Right lobe of liver (tissue), 6 donors: ENCODE results near the gene KISS1R. TPM values are rescaled to one million over a fixed set of nuclear protein-coding genes. Genes with fewer than 3 reads are reported as not detected.

Experiments used
- ATAC-seq, 4 donors: fragments of 200-7000 bp; cut with Tn5 transposase; one replicate each; pipeline ENCODE4 v1.9.1; 2020; ENCODE audit warnings: mild to moderate bottlenecking in 4 of 4, moderate library complexity in 4 of 4
- DNase-seq, 3 donors: peaks; one replicate each; pipeline ENCODE4 v3.0.0-alpha.2; 2020
- H3K27ac ChIP-seq, 3 donors: fragments of 200-600 bp; one replicate each; pipeline ENCODE4 v1.8.0; 2022
- H3K27me3 ChIP-seq, 2 donors: fragments of 200-600 bp; one replicate each; pipeline ENCODE4 v1.8.0; 2022
- H3K36me3 ChIP-seq, 4 donors: fragments of 200-600 bp; sonication (generic) in 1 of 4; one replicate each; pipeline versions ENCODE4 v1.5.1 to v1.8.0; 2017 to 2022; ENCODE audit warnings: control low read depth in 1 of 4
- H3K4me1 ChIP-seq, 4 donors: fragments of 200-600 bp; sonication (generic) in 1 of 4; one replicate each; pipeline versions ENCODE4 v1.5.1 to v1.8.0; 2017 to 2022; ENCODE audit warnings: control low read depth in 1 of 4
- H3K4me3 ChIP-seq, 3 donors: fragments of 200-600 bp; one replicate each; pipeline ENCODE4 v1.8.0; 2022
- H3K9me3 ChIP-seq, 4 donors: fragments of 200-600 bp; sonication (generic) in 1 of 4; one replicate each; pipeline versions ENCODE4 v1.5.1 to v1.8.0; 2017 to 2022; ENCODE audit warnings: control low read depth in 1 of 4
- CTCF ChIP-seq, 4 donors: fragments of 200-600 bp in 3 of 4; fragments of 450-650 bp in 1 of 4; IDR thresholded peaks; one replicate each; pipeline versions ENCODE4 v1.5.1 to v1.8.0; 2016 to 2022; ENCODE audit warnings: antibody characterized with exemption in 4 of 4, mild to moderate bottlenecking in 2 of 4
- POLR2A ChIP-seq: fragments of 450-650 bp; IDR thresholded peaks from one replicate; pipeline ENCODE4 v1.6.1; 2017; ENCODE audit warnings: antibody characterized with exemption, mild to moderate bottlenecking
- WGBS: methylation state at CpG from one replicate; pipeline ENCODE4 v1.1.6; 2018; ENCODE audit warnings: low coverage, low lambda C conversion rate; ENCODE audit not compliant: insufficient coverage; ENCODE audit errors: missing lambda C conversion rate; 5-methylcytosine and 5-hydroxymethylcytosine counted together
- intact Hi-C, 2 donors: fragments of 100-400 bp; cut with DNase I; formaldehyde crosslinking; loops; one replicate each; pipeline versions ENCODE4 v1.11.2 to v1.14.1; 2022
- total RNA-seq, 6 experiments: library from RNA; depleted of rRNA in 2 of 6; stranded (reverse); fragments of >200 nt in 2 of 6; fragmentation: NEBNext Ultra II Directional in 3 of 6; extraction: Animal tissue kit (Norgen Biotek cat#: 25700) in 3 of 6; gene quantifications; one replicate each; pipeline versions ENCODE4 v1.1.0 to v1.2.4, GENCODE V29; 2016 to 2023
- donor health status: DM: no; HTN: yes; CAD: no.
- donor health status: DM: no; HTN: no; CAD: no.
- donor health status: DM: no; HTN: no; CAD: no.
- donor health status: DM: no; HTN: yes; CAD: no.
- donor health status: DM: no; HTN: yes; CAD: no.

KISS1R gene
- total RNA-seq, 6 experiments from 2014 or later, result 0.47 TPM; not detected in 5

- Histone ChIP-seq H3K9me3 (no peaks in the 10 kb centered on the region), H3K27ac (peak overlapping the region in 1 of 3 donors; percentile 29), H3K4me1 (peaks cover 0 to 11% (median 0%) of the 10 kb centered on the region in 4 donors), H3K4me3 (no peak overlapping the region), H3K27me3 (no peaks in the 10 kb centered on the region), H3K36me3 (peaks cover 0 to 6% (median 0%) of the 10 kb centered on the region in 4 donors)
- intact Hi-C loops, result no loop called here
- DNase-seq, result no peak
- no peak for TF ChIP-seq CTCF (IDR thresholded peaks at IDR 0.05)
- TF ChIP-seq POLR2A, result no peak
- WGBS, result 100% methylated on average over 3 of the region's 27 CpGs
- ATAC-seq, result no peak
Observed at GRCh38 chr19:901216-902092, 15.7 kb upstream of the KISS1R start.

- H3K4me1 ChIP-seq, result peaks cover 0 to 11% (median 0%) of the 10 kb centered on the region in 4 donors
- intact Hi-C loops, result no loop called here
- TF ChIP-seq POLR2A, result no peak
- TF ChIP-seq CTCF (IDR thresholded peaks at IDR 0.05), result no peak
- no peak for DNase-seq
- WGBS, result 65% methylated on average over 3 of the region's 7 CpGs
- ATAC-seq, result no peak
- H3K27me3 ChIP-seq, result no peaks in the 10 kb centered on the region
- H3K36me3 ChIP-seq, result peaks cover 0 to 6% (median 0%) of the 10 kb centered on the region in 4 donors
- H3K27ac ChIP-seq, result peak overlapping the region in 1 of 3 donors; percentile 29
- no peak overlapping the region for H3K4me3 ChIP-seq
- no peaks in the 10 kb centered on the region for H3K9me3 ChIP-seq
Observed at GRCh38 chr19:902093-902370, 15.1 kb upstream of the KISS1R start.

GRCh38 chr19:902446-903226, 14.5 kb upstream of the KISS1R start:
- peaks cover 0 to 4% (median 0%) of the 10 kb centered on the region in 4 donors for H3K36me3 ChIP-seq
- H3K4me1 ChIP-seq, result peaks cover 0 to 11% (median 0%) of the 10 kb centered on the region in 4 donors
- DNase-seq, result peak in 1 of 3 donors; percentile 79
- peak overlapping the region in 1 of 3 donors; percentile 29 for H3K27ac ChIP-seq
- intact Hi-C loops, result no loop called here
- no peaks in the 10 kb centered on the region for H3K9me3 ChIP-seq
- whole genome bisulfite sequencing, result 61% methylated on average over 5 of the region's 14 CpGs
- peak; percentile 67 to 90 (median 78) for ATAC-seq
- TF ChIP-seq CTCF (IDR thresholded peaks at IDR 0.05) (no peak), POLR2A (no peak)
- H3K4me3 ChIP-seq, result no peak overlapping the region
- no peaks in the 10 kb centered on the region for H3K27me3 ChIP-seq

- Histone ChIP-seq H3K27ac (no peak overlapping the region), H3K27me3 (no peaks in the 10 kb centered on the region), H3K4me1 (peaks cover 0 to 11% (median 0%) of the 10 kb centered on the region in 4 donors), H3K4me3 (no peak overlapping the region), H3K36me3 (peaks cover 0 to 4% (median 0%) of the 10 kb centered on the region in 4 donors), H3K9me3 (no peaks in the 10 kb centered on the region)
- TF ChIP-seq POLR2A, result no peak
- no peak for TF ChIP-seq CTCF (IDR thresholded peaks at IDR 0.05)
- intact Hi-C loops, result no loop called here
- ATAC-seq (no peak), DNase-seq (no peak)
- 89% methylated on average over 4 of the region's 32 CpGs for WGBS
Observed at GRCh38 chr19:903266-903797, 13.8 kb upstream of the KISS1R start.
